Lower leg skin (tissue), 4 donors: ENCODE measurements around the gene SLIT3. TPM values are rescaled to one million over a fixed set of nuclear protein-coding genes. Genes with fewer than 3 reads are reported as not detected.
"Not testable (repeated sequence)": the region's sequence is repeated elsewhere in the genome, so short reads cannot be mapped to it uniquely, and the experiment has no call there.

Experiments used
- DNase-seq, 2 donors: peaks; one replicate each; pipeline ENCODE4 v3.0.0-alpha.2; 2019; ENCODE audit warnings: low spot score in 2 of 2
- H3K4me3 ChIP-seq: fragments of 200-600 bp; sonication (generic); 2 replicates; pipeline ENCODE4 v1.5.1; 2017; ENCODE audit warnings: mild to moderate bottlenecking, low read depth; ENCODE audit not compliant: poor library complexity, severe bottlenecking
- POLR2A ChIP-seq, 2 donors: fragments of 450-650 bp; IDR thresholded peaks; one replicate each; pipeline ENCODE4 v1.6.1; 2016 to 2017; ENCODE audit warnings: antibody characterized with exemption in 2 of 2, mild to moderate bottlenecking in 1 of 2, moderate library complexity in 1 of 2
- WGBS, 2 donors: methylation state at CpG; one replicate each; pipeline ENCODE4 v1.1.5; 2018; 5-methylcytosine and 5-hydroxymethylcytosine counted together
- intact Hi-C: fragments of 100-400 bp; cut with DNase I; formaldehyde crosslinking; loops from one replicate; pipeline ENCODE4 v1.15.0; 2023; ENCODE audit warnings: low total_unique reads
- total RNA-seq, 4 donors: library from RNA; depleted of rRNA; stranded (reverse); fragments of >200 nt; gene quantifications; one replicate each; pipeline ENCODE4 v1.1.0, GENCODE V29; 2016
- TF ChIP-seq, protein P1 (sequence below), 3 donors: fragments of 450-650 bp; IDR thresholded peaks; one replicate each; pipeline ENCODE4 v1.5.1; 2016; ENCODE audit warnings: antibody characterized with exemption in 3 of 3, mild to moderate bottlenecking in 3 of 3, moderate library complexity in 2 of 3

SLIT3 gene
- total RNA-seq, 4 donors from 2014 or later = 12.4 to 66.0 (median 22.8) TPM

DNA sequence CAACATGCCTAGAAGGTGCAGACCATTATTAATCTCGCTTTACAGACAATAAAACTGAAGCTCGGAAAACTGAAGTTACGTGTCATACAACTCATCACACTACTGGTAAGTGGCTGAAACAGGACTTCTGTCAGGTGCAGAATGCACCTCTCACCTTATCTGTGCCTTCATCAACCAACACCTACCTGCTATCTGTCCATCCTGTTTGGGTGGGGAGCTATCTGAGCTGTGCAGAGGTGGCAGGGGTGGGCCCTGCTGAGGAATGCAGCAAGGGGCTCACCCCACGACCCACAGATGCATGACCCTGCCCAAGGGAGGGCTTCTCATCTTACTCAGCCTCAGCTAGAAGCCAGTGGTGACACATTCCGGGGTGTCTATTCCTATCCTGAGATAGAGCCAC, 81.6 kb downstream of the SLIT3 start:
- 75 to 76% methylated on average over 5 of the region's 5 CpGs for WGBS, 2 donors
- DNase-seq = no peak
- no peak overlapping the region for H3K4me3 ChIP-seq
- intact Hi-C loops = no loop called here
- TF ChIP-seq, protein P1, sequence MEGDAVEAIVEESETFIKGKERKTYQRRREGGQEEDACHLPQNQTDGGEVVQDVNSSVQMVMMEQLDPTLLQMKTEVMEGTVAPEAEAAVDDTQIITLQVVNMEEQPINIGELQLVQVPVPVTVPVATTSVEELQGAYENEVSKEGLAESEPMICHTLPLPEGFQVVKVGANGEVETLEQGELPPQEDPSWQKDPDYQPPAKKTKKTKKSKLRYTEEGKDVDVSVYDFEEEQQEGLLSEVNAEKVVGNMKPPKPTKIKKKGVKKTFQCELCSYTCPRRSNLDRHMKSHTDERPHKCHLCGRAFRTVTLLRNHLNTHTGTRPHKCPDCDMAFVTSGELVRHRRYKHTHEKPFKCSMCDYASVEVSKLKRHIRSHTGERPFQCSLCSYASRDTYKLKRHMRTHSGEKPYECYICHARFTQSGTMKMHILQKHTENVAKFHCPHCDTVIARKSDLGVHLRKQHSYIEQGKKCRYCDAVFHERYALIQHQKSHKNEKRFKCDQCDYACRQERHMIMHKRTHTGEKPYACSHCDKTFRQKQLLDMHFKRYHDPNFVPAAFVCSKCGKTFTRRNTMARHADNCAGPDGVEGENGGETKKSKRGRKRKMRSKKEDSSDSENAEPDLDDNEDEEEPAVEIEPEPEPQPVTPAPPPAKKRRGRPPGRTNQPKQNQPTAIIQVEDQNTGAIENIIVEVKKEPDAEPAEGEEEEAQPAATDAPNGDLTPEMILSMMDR (IDR thresholded peaks at IDR 0.05) = no peak
- TF ChIP-seq POLR2A (IDR thresholded peaks at IDR 0.05) = no peak

DNA sequence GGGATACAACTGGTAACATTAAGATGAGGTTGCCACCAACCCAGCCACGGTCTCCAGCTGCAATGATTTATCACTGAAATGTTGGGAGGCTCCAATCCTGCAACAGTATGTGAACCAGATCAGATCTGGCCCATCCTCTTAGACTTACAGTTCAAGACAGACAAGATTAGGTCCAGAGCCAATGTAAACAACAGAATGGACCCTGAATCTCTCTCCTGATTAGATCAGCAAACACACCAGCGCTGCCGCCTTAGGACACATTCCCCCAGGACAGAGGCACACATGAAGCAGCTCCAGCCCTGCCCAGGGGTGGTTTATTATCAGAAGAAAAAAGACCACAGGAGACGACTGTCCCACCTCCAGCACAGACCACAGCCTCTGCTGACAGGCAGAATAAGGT, 82.1 kb downstream of the SLIT3 start:
- 38 to 39% methylated on average over 4 of the region's 4 CpGs for WGBS, 2 donors
- no peak overlapping the region for H3K4me3 ChIP-seq
- intact Hi-C loops = no loop called here
- no peak for DNase-seq
- TF ChIP-seq, protein P1 (IDR thresholded peaks at IDR 0.05) = no peak
- no peak for TF ChIP-seq POLR2A (IDR thresholded peaks at IDR 0.05)

DNA sequence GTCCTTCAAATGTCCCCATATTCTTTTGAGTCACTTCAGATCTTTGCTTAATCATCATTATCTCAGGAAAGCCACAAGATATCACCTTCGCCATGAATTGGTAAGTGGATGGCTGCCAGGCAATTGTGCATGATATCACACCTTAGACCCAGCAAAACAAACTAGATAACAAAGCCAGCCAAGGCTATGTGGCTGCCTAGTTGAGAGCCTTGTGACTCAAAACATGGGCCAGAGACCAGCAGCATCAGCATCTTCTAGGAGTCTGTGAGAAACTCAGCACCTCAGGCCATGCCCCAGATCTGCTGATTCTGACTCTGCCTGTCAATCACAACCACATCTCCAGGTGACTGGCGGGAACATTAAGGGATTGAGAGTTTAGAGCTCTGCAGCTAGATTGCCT, 82.8 kb downstream of the SLIT3 start:
- DNase-seq = no peak
- TF ChIP-seq, protein P1 (IDR thresholded peaks at IDR 0.05) = no peak
- TF ChIP-seq POLR2A (IDR thresholded peaks at IDR 0.05) = no peak
- intact Hi-C loops = no loop called here
- H3K4me3 ChIP-seq = no peak overlapping the region
- 81 to 93% methylated on average over 2 of the region's 2 CpGs for WGBS, 2 donors

DNA sequence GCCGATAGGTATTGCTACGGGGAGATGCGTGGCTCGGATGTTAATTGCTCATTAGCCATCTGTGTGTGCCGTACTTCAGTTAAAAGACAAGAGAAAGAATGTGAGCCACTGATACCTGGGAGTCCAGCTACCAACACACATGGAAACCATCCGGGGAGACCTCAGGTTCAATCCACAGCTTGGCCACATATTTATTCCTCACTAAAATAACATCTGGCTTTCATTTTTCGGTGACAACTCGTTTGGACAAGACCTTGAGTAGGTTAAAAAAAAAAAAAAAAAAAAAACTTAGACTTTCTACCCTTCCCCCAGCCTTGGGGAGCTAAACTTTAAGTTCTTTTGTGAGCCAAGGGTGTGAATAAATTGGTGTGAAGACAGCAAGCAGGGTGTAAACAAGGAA, 84.1 kb downstream of the SLIT3 start:
- DNase-seq = no peak
- intact Hi-C loops = no loop called here
- no peak overlapping the region for H3K4me3 ChIP-seq
- no peak for TF ChIP-seq POLR2A (IDR thresholded peaks at IDR 0.05)
- TF ChIP-seq, protein P1 (IDR thresholded peaks at IDR 0.05) = no peak
- 82% methylated on average over 8 of the region's 8 CpGs for WGBS, 2 donors

DNA sequence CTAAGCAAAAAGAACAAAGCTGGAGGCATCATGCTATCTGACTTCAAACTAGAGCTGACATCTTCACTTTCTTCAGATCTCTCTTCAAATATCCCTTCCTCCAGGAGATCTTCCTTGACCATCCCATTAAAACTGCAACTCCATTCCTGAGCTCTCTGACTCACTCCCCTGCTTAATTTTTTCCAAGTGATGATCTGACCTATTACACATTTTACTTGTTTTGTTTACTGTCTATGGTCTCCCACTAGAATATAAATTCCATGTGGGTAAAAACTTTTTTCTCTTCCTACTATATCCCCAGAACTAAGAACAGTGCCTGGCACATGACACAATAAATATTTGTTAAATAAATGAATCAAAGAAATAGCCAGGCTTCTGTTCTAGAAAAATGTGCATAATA, 87.5 kb downstream of the SLIT3 start:
- intact Hi-C loops = no loop called here
- TF ChIP-seq, protein P1 (IDR thresholded peaks at IDR 0.05) = no peak
- TF ChIP-seq POLR2A (IDR thresholded peaks at IDR 0.05) = no peak

DNA sequence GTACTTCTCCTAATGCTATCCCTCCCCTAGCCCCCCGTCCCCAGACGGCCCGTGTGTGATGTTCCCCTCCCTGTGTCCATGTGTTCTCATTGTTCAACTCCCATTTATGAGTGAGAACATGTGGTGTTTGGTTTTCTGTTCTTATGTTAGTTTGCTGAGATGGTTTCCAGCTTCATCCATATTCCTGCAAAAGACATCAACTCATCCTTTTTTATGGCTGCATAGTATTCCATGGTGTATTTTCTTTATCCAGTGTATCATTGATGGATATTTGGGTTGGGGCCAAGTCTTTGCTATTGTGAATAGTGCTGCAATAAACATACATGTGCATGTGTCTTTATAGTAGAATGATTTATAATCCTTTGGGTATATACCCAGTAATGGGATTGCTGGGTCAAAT, 89.2 kb downstream of the SLIT3 start:
- WGBS, 2 donors = 97 to 98% methylated on average over 3 of the region's 3 CpGs
- H3K4me3 ChIP-seq, intact Hi-C loops, DNase-seq: not testable (repeated sequence)

More for the DNA sequence above, 87.5 kb downstream of the SLIT3 start:
- DNase-seq = no peak
- H3K4me3 ChIP-seq = no peak overlapping the region
